Tibial artery (tissue), 4 donors: ENCODE data around the gene EFNA5.

Experiments used
- DNase-seq, 2 donors: peaks; one replicate each; pipeline ENCODE4 v3.0.0-alpha.2; 2019
- H3K27ac ChIP-seq, 2 donors: fragments of 200-600 bp; sonication (generic) in 1 of 2; 1 replicate in 1 of 2; 2 replicates in 1 of 2; pipeline ENCODE4 v1.5.1; 2018 to 2019; ENCODE audit warnings: mild to moderate bottlenecking in 1 of 2
- H3K27me3 ChIP-seq, 2 donors: fragments of 200-600 bp; sonication (generic) in 1 of 2; one replicate each; pipeline versions ENCODE4 v1.5.1 to v1.6.0; 2016 to 2019
- H3K36me3 ChIP-seq, 3 donors: fragments of 200-600 bp; sonication (generic) in 2 of 3; one replicate each; pipeline ENCODE4 v1.5.1; 2016 to 2019; ENCODE audit warnings: mild to moderate bottlenecking in 2 of 3
- H3K4me1 ChIP-seq, 4 donors: fragments of 200-600 bp; sonication (generic) in 2 of 4; 1 replicate in 3 of 4; 2 replicates in 1 of 4; pipeline ENCODE4 v1.5.1; 2016 to 2019
- H3K4me3 ChIP-seq, 2 donors: fragments of 200-600 bp; sonication (generic) in 1 of 2; 1 replicate in 1 of 2; 2 replicates in 1 of 2; pipeline ENCODE4 v1.5.1; 2018 to 2019; ENCODE audit warnings: mild to moderate bottlenecking in 2 of 2
- H3K9me3 ChIP-seq, 3 donors: fragments of 200-600 bp; sonication (generic) in 1 of 3; one replicate each; pipeline ENCODE4 v1.5.1; 2016 to 2019
- CTCF ChIP-seq, 2 experiments: fragments of 200-600 bp in 1 of 2; fragments of 450-650 bp in 1 of 2; IDR thresholded peaks; one replicate each; pipeline ENCODE4 v1.5.1; 2017 to 2019; ENCODE audit warnings: antibody characterized with exemption in 2 of 2, mild to moderate bottlenecking in 1 of 2, moderate library complexity in 1 of 2
- intact Hi-C: fragments of 100-400 bp; cut with DNase I; formaldehyde crosslinking; loops from one replicate; pipeline ENCODE4 v1.15.0; 2023; ENCODE audit warnings: low total_unique reads

The EFNA5 gene

GRCh38 chr5:107604146-107604910 is 66.4 kb downstream of the EFNA5 start:
- H3K4me3 ChIP-seq = no peak overlapping the region
- no peak overlapping the region for H3K27ac ChIP-seq
- no peaks in the 10 kb centered on the region for H3K27me3 ChIP-seq
- no peaks in the 10 kb centered on the region for H3K4me1 ChIP-seq
- no peak for DNase-seq
- H3K9me3 ChIP-seq = no peaks in the 10 kb centered on the region
- intact Hi-C loops = no loop called here
- no peaks in the 10 kb centered on the region for H3K36me3 ChIP-seq
- TF ChIP-seq CTCF (IDR thresholded peaks at IDR 0.05) = no peak

GRCh38 chr5:107603349-107603748 is 67.4 kb downstream of the EFNA5 start:
- TF ChIP-seq CTCF (IDR thresholded peaks at IDR 0.05) = no peak
- no peak overlapping the region for H3K27ac ChIP-seq
- H3K4me3 ChIP-seq = no peak overlapping the region
- no peak for DNase-seq
- H3K36me3 ChIP-seq = no peaks in the 10 kb centered on the region
- no peaks in the 10 kb centered on the region for H3K4me1 ChIP-seq
- no peaks in the 10 kb centered on the region for H3K9me3 ChIP-seq
- intact Hi-C loops = no loop called here
- no peaks in the 10 kb centered on the region for H3K27me3 ChIP-seq

GRCh38 chr5:107602896-107603295 is 67.8 kb downstream of the EFNA5 start:
- no peaks in the 10 kb centered on the region for H3K9me3 ChIP-seq
- H3K27me3 ChIP-seq = no peaks in the 10 kb centered on the region
- H3K4me3 ChIP-seq = no peak overlapping the region
- no peaks in the 10 kb centered on the region for H3K4me1 ChIP-seq
- no peak overlapping the region for H3K27ac ChIP-seq
- intact Hi-C loops = no loop called here
- H3K36me3 ChIP-seq = no peaks in the 10 kb centered on the region
- DNase-seq = no peak
- TF ChIP-seq CTCF (IDR thresholded peaks at IDR 0.05) = no peak

GRCh38 chr5:107601076-107601475 is 69.7 kb downstream of the EFNA5 start:
- H3K9me3 ChIP-seq = no peaks in the 10 kb centered on the region
- intact Hi-C loops = no loop called here
- peaks cover 0 to 6% (median 2%) of the 10 kb centered on the region in 4 donors for H3K4me1 ChIP-seq
- H3K36me3 ChIP-seq = no peaks in the 10 kb centered on the region
- no peak overlapping the region for H3K27ac ChIP-seq
- no peak for TF ChIP-seq CTCF (IDR thresholded peaks at IDR 0.05)
- H3K27me3 ChIP-seq = no peaks in the 10 kb centered on the region
- H3K4me3 ChIP-seq = no peak overlapping the region
- no peak for DNase-seq

GRCh38 chr5:107598958-107599357 is 71.8 kb downstream of the EFNA5 start:
- H3K4me3 ChIP-seq = no peak overlapping the region
- intact Hi-C loops = no loop called here
- no peaks in the 10 kb centered on the region for H3K36me3 ChIP-seq
- H3K9me3 ChIP-seq = no peaks in the 10 kb centered on the region
- no peaks in the 10 kb centered on the region for H3K27me3 ChIP-seq
- TF ChIP-seq CTCF (IDR thresholded peaks at IDR 0.05) = no peak
- DNase-seq = no peak
- H3K27ac ChIP-seq = no peak overlapping the region
- peaks cover 0 to 20% (median 5%) of the 10 kb centered on the region in 4 donors for H3K4me1 ChIP-seq
